ENCODE results near the gene AHI1. TPM values are rescaled to one million over a fixed set of nuclear protein-coding genes. Genes with fewer than 3 reads are reported as not detected.

The AHI1 gene
- total and polyA plus RNA-seq, 2 of the 13 experiments (the other 11 are each of a cell fraction or from before 2014, with no cell fraction given): 7.2 to 18.6 TPM

GRCh38 chr6:135498185-135498841, 773 bp upstream of the AHI1 start (continued):
- TF ChIP-seq NFYC (CRISPR knock-in tag; IDR thresholded peaks at IDR 0.05) (no peak), ZC3H4 (CRISPR knock-in tag; IDR thresholded peaks at IDR 0.05; ENCODE audit: borderline replicate concordance) (0 out of 2 replicates have a peak, but pooled peaks have one; percentile 30), ZNF616 (CRISPR knock-in tag; IDR thresholded peaks at IDR 0.05; ENCODE audit: low read depth) (no peak), ETV6 (CRISPR knock-in tag; conservative IDR thresholded peaks at IDR 0.05) (no peak), ZNF75D (CRISPR knock-in tag; IDR thresholded peaks at IDR 0.05; ENCODE audit: borderline replicate concordance) (no peak), HMGXB3 (CRISPR knock-in tag; IDR thresholded peaks at IDR 0.05; ENCODE audit: borderline replicate concordance) (peak; percentile 51; the same call in 1 of the 2 replicates), ZMYM2 (CRISPR knock-in tag; IDR thresholded peaks at IDR 0.05) (no peak), AHDC1 (CRISPR knock-in tag; IDR thresholded peaks at IDR 0.05; ENCODE audit: borderline replicate concordance) (no peak), SNAPC5 (CRISPR knock-in tag; IDR thresholded peaks at IDR 0.05; ENCODE audit: borderline replicate concordance) (no peak), ARID2 (CRISPR knock-in tag; IDR thresholded peaks at IDR 0.05; ENCODE audit: borderline replicate concordance) (no peak), ZNF281 (CRISPR knock-in tag; IDR thresholded peaks at IDR 0.05; ENCODE audit: borderline replicate concordance) (no peak), HIC2 (CRISPR knock-in tag; IDR thresholded peaks at IDR 0.05; ENCODE audit: low read depth) (no peak), GABPA (IDR thresholded peaks at IDR 0.05; ENCODE audit: low read depth, low read length) (no peak), GABPA (CRISPR knock-in tag; IDR thresholded peaks at IDR 0.05; ENCODE audit: low read depth) (no peak; the same call in 1 of the 2 replicates)
